Measurements from ENCODE around the gene CA5A.
A peak's percentile ranks its signal among the peaks of the same experiment; 100 is the strongest.
"Not testable (repeated sequence)": the region's sequence is repeated elsewhere in the genome, so short reads cannot be mapped to it uniquely, and the experiment has no call there.

CA5A gene

GRCh38 chr16:87896176-87896890 is 40.0 kb downstream of the CA5A start:
- not testable (repeated sequence) for DNase-seq (ENCODE audit: low read depth, low spot score)

- peak; percentile 72 for DNase-seq (ENCODE audit: low read depth, low spot score)
Measured at GRCh38 chr16:87895641-87896141, 40.6 kb downstream of the CA5A start.

- not testable (repeated sequence) for DNase-seq (ENCODE audit: low read depth, low spot score)
Measured at GRCh38 chr16:87894005-87894404, 42.3 kb downstream of the CA5A start.

GRCh38 chr16:87891764-87892163 is 44.6 kb downstream of the CA5A start:
- DNase-seq (ENCODE audit: low read depth, low spot score): no peak

DNA sequence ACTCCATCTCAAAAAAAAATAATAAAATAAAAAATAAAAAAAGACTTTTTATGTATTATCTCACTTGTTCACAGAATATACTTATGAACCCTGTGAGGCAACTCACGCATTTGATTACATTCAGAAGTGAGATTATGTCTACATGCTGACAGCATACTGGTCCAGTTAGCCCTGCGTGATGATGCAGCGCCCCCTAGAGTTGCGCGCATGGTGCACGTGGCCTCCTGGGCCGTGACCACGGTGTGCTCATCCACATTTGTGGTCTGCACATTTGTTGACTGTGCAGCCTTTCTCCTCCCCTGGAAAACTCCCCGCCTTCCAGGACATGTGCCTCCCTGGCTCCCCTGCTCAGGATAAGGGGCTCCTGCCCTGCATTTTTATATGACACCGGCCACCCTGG is 46.6 kb downstream of the CA5A start:
- DNase-seq (ENCODE audit: low read depth, low spot score): not testable (repeated sequence)

GRCh38 chr16:87888346-87888745 is 48.0 kb downstream of the CA5A start:
- not testable (repeated sequence) for DNase-seq (ENCODE audit: low read depth, low spot score)

DNA sequence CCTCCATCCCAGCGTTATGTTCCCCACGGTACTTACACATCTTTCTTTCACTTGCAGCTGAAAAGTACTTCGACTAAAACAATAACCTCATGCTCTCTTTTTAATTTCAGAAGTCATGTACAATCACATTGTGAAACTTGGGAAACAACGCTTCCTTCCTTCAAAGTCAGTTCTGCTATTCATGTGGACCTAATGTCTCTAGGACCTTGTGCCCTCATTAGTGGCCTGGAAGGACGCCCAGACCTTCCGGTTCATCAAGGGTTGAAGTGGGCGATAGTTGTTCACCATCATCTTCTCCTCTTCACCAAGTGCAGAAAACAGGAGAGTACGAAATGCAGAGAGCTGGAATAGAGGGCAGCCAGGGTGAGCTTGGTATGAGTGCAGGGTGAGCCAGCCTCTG is 48.4 kb downstream of the CA5A start:
- not testable (repeated sequence) for DNase-seq (ENCODE audit: low read depth, low spot score)

- not testable (repeated sequence) for DNase-seq (ENCODE audit: low read depth, low spot score)
Measured at GRCh38 chr16:87885371-87885967, 50.9 kb downstream of the CA5A start.

- no peak for DNase-seq (ENCODE audit: low read depth, low spot score)
Measured at GRCh38 chr16:87882436-87883019, 53.8 kb downstream of the CA5A start.

DNA sequence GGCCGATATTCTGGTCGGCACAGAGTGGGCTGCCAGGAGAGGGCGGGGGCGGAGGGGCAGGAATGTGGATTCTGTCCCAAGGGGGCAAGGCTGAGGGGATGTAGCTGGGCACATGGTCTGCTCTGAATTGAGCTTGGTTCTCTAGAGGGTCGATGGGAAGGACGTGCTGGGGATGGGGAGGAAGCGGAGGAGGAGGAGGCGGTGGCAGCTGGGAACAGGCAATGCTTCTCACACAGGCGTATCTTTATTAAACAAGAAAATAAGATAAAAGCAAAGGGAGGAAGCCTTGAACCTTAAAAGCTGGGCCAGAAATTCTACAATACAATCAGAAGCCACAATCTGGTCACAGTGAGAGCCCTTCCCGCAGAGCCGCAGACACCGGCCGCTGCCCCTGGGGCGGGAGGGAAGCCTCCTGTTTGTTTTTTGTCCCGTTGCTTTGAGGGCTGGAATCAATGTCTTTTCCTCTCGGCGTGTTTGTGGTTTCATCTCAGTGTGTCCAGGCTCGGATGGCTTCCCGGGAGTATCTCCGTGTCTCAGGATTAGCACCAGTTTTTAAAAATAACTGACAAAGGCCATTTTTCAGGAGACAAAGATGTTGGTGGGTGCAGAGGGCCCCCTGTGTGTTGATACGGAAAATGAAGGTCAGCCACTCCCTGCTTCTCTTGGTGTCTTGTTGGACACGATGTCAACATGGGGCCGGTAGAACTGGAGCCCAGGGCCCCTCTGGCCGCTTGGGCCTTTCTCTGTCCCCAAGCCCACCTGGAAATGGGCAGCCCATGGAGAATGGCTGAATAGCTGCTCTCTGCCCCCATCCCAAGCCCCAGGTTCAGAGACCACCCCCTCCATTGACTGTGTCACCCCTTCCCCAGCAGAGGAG is 54.8 kb downstream of the CA5A start:
- no peak for DNase-seq (ENCODE audit: low read depth, low spot score)

DNA sequence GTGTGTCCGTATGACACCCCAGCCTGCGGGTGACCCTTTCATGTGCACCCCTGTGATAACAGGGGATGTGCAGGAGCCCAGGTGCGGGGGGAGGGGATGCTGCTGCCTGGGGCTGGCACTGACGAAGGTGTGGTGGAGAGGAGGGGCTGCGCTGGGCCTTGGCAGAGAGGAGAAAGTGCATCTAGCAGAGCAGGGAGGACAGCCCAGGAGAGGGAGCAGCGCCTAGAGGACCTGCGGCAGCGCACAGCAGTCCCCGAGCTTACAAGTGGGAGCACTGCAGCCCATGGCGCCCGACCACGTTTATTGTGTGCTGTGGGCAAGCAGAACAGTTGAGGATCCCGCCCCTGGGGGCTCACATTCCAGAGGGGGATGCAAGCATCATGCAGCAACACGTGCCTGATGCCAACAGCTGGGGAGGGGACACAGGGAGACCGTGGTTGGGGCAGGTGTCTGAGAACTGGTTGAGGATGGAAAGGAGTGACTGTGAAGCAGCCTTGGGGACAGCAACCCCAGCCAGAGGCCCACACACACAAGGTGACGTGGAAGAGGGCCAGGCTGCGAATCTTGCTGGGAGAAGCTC is 56.1 kb downstream of the CA5A start:
- no peak for DNase-seq (ENCODE audit: low read depth, low spot score)

- not testable (repeated sequence) for DNase-seq (ENCODE audit: low read depth, low spot score)
Measured at GRCh38 chr16:87879411-87880013, 56.8 kb downstream of the CA5A start.

DNA sequence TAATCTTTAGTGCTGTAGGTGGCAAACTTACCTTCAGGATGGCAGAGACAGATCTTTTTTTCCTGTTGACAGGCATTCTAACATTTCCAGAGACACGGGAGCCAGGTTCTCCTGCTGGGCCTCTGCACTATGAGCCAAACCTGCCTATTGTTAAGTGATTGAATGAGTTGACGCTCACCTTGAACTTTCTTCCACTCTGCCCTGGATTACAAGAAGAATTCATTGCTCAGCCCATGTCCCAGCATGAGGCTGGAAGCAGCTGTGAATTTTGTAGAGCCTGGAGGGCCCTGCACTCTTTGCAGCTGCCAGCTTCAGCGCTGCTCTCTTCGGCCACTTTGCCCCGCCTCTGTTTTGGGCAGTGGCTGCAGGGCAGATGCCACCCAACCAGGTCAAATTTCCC is 57.6 kb downstream of the CA5A start:
- DNase-seq (ENCODE audit: low read depth, low spot score): no peak

DNA sequence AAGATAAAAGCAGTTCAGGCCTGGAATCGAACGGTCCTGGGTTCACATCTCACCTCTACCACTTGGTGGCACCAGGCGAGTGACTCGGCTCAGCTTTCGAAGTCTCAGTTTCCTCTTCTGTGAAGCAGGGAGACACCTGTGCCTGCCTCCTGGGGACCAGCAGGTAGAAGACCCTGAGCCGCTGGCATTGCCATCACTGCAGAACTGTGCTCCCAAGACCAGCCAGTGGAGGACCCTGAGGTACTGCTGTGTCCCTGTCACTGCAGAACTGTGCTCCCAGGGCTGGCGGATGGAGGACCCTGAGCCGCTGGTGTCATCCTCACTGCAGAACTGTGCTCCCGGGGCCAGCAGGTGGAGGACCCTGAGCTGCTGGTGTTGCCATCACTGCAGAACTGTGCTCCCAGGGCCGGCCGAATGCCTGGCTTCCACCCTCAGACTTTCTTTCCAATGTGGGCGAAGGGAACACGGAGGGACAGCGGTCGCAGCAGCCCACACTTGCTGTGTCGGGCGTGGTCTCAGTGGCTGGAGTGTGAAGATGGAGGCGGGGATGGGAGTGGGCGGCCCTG is 58.3 kb downstream of the CA5A start:
- no peak for DNase-seq (ENCODE audit: low read depth, low spot score)

DNA sequence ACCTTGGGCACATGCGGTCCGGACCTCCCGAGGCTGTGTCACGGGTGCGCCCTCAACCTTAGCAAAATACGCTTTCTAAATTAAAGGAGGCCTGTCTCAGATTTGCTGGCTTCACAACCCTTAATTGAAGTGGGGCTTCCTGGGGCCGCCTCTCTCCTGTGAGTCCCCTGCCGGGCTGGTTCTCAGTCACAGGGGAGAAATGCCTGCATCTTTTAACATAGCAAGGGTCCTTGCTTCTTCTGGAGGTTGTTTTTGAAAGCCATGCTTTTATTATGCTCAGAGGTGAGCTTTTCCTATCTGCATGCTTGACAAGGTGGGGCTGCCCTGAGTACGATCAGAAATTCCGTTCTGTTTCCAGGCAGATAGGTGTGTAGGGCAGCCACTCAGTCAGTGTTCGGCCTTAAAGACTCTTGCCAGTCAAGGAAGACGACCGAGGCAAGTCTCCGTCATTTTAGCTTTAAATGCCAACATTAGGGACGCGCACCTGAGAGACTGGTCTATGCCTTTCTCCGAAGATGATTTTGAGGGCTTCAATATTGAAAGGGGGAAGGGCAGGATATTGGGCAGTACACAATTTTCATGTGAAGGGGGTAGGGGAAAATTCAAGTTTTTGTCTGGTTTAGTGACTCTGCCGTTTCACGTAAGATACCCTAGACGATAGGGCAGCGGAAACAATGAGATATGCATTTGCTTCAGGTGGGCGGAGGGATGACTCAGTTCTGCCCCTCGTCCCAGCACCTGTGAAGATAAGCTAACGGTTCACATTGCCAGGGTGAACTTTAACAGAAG is 61.5 kb downstream of the CA5A start:
- DNase-seq (ENCODE audit: low read depth, low spot score): peak; percentile 70

DNA sequence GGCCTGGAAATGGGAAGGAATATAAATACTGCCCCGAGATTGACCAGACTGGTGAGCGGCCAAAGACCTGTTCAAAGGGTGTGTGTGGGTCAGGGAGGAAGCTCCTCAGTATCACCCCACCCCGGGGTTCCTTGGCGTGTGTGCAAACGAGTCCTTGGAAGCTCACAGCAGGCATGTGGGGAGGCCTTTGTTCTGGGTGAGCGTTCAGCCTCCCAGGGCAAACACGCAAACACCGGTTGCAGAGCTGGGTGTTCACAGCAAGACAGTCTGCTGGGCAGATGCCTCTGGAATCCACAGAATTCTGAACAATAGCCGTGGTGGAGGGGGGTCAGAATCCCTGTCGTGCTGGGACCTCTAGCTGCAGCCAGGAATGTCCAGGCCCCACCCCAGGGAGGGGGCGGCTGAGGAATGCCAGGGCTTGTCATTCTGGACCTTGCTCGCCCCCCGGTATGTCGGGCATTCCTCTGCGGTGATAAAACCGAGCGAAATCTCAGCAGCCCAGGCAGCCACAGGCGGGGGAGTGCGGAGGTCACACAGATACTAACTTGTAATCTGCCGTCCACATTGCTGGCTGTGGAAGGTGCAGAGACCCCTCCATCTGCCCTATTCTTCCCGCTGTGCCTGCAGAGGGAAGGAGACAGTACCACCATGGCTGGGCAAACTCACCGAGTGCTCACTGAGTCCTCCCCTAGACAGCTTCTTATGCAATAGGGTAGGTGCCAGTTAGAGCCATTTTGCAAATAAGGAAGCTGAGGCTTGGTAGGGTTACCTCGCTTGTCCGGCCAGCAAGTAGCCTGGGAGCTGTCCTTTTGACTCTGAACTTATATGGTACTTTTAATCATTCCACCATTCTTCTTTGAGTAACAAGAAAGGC is 65.7 kb downstream of the CA5A start:
- DNase-seq (ENCODE audit: low read depth, low spot score): not testable (repeated sequence)

DNA sequence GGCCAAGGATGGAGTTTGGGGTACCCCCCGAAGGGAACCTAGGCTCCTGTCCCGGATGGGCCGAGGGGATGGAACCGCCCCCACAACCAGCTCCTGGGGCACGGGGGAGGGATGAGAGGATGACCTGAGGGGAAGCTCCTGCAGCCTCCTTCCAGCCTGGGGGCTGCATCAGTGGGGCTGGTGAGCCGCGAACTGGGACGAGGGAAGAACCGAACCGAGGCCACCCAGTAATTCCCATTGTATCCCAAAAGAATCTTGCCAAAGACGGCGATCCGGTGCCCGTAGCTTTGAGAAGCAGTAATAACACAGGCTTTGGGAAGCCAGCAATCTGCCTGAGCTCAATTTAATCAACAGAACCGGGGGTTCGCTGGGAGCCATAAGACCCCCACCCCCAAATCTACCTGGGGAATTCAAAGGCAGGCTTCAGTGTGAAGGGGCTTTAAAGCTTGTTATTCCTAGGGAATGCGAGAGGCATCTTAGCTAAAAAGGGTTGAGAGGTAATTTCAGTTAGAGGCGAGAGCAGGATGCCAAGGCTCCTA is 66.4 kb downstream of the CA5A start:
- not testable (repeated sequence) for DNase-seq (ENCODE audit: low read depth, low spot score)

GRCh38 chr16:87869061-87869878 is 67.1 kb downstream of the CA5A start, which contains the start of gene SLC7A5:
SLC7A5 (minus strand) TSS chr16:87869507; CDS start chr16:87869422, 85 bp downstream.
- peak; percentile 69 for DNase-seq (ENCODE audit: low read depth, low spot score)
